GM21381 (cell line): Measurements from ENCODE around the gene CD68.
"Not testable (repeated sequence)": the region's sequence is repeated elsewhere in the genome, so short reads cannot be mapped to it uniquely, and the experiment has no call there.

Experiments used
- ATAC-seq: cut with Tn5 transposase; IDR thresholded peaks from one replicate; pipeline ENCODE4 v1.9.1; 2021; ENCODE audit warnings: mild to moderate bottlenecking, moderate library complexity; ENCODE audit not compliant: unreplicated experiment

The CD68 gene

DNA sequence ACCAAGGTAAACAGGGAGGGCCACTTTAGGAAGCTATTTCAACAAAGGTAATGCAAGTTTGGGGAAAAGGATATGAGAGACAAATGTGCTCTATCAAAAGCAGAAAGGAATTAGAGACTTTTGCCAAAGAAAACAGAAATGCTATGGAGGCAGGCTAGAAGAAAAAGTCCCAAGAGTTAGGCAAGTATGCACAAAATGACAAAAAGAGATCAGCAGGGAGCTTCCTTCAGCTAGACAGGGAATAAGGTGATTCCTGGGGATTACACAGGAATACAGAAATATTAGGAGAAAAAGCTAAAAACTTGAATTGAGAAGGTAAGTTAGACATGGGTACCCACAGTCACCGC, 32.8 kb downstream of the CD68 start:
- no peak for ATAC-seq

DNA sequence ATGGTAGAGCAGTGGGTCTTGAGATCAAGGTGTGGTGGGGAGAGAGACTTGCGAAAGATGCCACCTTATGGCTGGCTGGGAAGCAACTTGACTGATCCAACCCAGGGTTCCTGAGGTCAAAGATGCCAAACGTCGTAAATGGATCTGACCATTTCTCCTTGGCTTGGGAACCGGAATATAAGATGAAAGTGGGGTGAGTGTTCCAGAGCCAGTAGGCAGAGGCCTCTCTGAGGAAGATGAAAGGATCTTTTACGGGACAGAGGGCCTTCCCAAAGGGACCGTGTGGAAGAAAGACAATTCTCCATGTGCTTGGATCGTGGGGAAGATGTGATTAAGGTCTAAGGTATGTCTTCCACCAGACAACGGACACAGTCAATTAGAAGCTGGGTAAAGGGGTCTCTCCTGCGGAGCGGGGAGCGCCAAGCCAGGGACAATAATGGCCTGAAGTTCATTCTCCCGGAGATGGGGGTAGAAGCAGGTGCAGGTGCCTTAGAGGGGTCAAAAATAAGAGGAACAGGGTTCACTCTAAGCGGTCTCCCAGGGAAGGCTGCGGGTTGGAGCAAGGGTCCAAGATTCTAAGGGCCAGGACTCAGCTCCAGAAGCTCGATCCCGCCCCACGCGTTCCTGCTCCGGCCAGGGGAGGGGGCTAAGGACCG, 34.5 kb downstream of the CD68 start:
- no peak for ATAC-seq

- ATAC-seq, result peak; percentile 83
Observed at GRCh38 chr17:7614425-7615264, 35.2 kb downstream of the CD68 start, which contains the start of gene FXR2. TSS of gene FXR2 (minus strand) at chr17:7614897. CDS start at chr17:7614532, 365 bp downstream.

DNA sequence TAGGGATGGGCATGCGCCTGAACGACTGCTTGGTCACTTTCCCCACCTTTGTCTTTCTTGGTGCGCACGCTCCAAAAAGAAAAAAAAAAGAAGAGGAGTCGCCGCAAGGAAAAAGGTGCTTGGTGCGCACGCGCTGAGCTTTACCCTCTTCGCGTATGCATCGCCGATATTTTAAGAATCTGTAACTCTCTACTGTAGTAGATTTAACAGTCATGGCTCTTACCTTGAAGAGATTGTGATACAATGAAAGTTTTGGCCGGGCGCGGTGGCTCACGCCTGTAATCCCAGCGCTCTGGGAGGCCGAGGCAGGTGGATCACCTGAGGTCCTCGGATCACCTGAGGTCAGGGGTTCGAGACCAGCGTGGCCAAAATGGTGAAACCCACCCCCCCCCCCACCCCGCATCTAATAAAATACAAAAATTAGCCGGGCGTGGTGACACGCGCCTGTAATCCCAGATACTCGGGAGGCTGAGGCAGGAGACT, 35.9 kb downstream of the CD68 start:
- ATAC-seq, result no peak

GRCh38 chr17:7618608-7619007, 39.2 kb downstream of the CD68 start:
- ATAC-seq, result no peak

DNA sequence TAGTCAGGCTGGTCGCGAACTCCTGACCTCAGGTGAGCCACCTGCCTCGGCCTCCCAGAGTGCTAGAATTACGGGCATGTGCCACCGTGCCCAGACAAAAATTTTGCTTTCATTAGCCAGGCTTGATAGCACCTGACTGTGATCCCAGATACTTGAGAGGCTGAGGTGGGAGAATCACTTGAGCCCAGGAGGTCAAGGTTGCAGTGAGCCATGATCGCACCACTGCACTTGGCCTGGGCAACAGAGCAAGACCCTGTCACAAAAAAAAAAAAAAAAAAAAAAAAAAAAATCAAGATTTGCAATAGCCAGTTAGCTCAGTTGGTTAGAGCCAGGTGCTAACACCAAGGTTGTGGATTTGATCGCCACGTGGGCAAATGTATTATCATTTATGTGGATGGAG, 41.4 kb downstream of the CD68 start:
- ATAC-seq, result no peak

- ATAC-seq, result no peak
Observed at GRCh38 chr17:7623661-7624060, 44.2 kb downstream of the CD68 start.

- not testable (repeated sequence) for ATAC-seq
Observed at GRCh38 chr17:7625749-7626148, 46.3 kb downstream of the CD68 start.

DNA sequence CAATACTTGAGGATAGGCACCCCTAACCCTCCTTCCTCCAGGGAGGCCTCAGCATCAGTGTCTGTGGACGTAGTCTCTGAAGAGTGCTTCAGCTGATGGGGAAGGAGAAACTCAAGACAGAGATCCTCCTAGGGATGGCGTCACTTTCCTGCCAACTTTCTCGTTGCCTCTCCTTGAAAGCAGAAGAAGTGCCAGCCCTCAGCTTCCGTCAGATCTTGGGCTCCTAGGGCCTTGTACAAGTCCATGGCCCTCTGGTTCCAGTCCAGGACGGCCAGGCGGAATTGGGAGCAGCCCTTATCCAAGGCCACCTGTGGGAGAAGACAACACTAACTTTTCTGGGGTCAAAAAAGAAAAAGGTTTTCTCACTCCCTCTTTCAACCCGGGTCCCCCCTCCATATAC, 46.9 kb downstream of the CD68 start:
- ATAC-seq, result no peak

DNA sequence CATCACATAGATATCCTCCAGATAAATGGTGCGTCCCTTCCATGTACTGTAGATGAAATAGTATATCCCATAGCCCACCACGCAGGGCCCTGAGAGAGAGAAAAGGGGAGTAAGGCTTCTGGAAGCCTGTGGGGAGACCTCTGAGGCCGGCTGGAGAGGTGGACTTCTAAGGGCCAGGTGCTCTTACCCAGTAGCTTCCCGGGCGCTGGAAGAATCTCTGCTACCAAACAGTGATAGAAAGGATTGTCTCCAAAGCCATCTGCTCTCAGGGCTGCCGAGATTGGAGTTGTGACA, 47.5 kb downstream of the CD68 start:
- ATAC-seq, result no peak

DNA sequence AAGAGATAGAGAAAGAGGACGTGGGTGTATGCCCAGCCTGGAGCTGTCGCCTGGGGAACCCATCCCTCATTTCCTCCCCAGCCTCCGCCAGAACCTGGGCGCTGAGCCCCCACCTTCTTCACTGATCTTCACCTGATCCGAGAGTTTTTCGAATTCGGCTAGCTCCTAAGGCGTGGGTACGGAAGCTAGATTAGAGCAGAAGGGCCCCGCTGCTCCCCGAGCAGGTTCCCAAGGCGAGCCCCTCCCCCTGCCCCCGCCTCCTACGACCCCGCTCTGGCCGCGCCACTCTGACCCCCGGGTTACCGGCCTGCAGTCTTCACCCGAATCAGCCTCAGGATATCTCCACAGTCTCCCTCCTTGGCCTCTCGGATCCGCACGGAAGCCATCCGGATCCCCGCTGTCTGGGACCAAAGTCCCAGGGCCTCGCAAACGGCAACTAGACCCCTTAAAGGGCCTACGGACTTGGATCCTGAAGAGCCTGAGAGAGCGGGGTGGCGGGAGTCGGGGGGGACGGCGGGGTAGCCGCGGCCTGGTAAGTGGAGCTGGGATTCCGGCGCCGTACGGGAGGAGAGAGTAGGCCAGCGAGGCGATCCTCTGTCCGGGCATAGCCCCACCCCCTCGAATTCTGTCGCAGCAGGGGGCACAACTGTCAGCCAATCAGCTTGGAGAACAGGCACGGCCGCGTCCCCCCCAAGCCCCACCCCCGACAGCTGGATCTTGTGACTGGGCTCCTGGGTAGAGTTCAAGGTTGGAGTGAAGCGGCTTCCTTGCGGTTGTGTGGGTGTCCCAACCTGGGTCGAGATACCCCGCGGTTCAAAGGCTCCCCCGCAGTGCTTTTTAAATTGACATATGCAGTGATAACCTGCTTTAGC, 48.0 kb downstream of the CD68 start, which contains the start of gene SAT2:
TSS of gene SAT2 (minus strand) at position 572 of the 872 bp plus-strand sequence. CDS start at position 386, 186 bp downstream.
- ATAC-seq, result peak; percentile 87

DNA sequence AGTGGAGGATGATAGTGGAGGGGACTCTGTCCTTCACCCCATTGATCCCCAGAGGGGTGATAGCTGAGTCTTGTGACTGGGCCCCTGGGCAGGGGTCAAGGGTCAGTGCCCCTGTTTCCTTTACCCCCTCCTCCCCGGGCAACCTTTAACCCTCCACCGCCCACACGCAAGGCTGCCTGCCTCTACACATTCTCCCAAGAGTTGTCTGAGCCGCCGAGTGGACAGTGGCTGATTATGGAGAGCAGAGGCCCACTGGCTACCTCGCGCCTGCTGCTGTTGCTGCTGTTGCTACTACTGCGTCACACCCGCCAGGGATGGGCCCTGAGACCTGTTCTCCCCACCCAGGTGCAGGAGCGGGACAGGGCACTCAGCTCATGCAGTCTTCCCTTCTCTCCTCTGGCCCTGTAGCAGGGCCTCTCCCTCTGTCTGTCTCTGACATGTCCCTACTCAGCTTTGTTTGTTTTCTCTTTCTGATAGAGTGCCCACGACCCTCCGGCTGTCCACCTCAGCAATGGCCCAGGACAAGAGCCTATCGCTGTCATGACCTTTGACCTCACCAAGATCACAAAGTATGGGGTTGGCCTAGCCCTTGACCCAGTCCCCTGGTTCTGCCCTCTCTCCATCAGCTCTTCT, 50.6 kb downstream of the CD68 start, which contains the start of gene SHBG:
TSS of gene SHBG (plus strand) at position 197 of the 633 bp plus-strand sequence. CDS start at position 235, 38 bp downstream.
- ATAC-seq, result no peak
